ENCODE results near the gene HILPDA.
"Not testable (repeated sequence)": the region's sequence is repeated elsewhere in the genome, so short reads cannot be mapped to it uniquely, and the experiment has no call there.

Gene HILPDA

DNA sequence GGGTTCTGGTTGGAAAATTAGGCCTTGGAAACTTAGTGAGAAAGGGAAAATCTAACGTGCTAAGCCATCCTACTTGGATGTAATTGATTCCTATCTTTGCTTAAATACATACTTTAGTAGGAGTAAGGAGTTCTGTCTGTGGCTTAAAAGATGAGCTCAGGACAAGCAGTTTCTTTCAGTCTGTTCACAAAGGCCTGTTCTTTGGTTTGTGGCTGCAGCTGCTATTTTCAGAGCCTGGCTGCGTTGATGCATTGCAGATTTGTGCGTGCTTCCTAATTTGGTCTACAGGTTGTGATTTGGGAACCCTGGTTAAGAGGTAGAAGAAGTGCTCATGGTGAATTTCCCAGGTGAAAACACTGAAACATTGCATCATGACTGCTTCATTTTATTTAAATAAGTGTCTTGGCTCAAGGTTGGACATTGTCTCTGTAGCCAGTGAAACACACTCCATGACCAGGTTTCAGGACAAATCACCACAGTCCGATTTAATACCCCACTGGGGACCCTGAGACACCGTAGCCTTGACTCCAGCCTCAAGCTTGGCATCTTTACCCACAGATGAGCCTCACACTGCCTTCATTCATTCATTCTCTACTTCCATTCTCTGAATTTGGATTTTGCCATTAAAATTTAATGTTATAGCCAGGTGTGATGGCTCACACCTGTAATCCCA, 51.8 kb downstream of the HILPDA start:
- H2AFZ ChIP-seq (ENCODE audit: low read depth, low read length); H3K9me3 ChIP-seq (ENCODE audit: low read length); H3K4me1 ChIP-seq (ENCODE audit: insufficient read depth, low read length); H3K4me3 ChIP-seq (ENCODE audit: low read length); H3K36me3 ChIP-seq (ENCODE audit: insufficient read depth, low read length); H3K27me3 ChIP-seq (ENCODE audit: insufficient read depth, low read length): not testable (repeated sequence)
